Hematopoietic multipotent progenitor cell treated with erythropoietin and hydrocortisone succinate and interleukin-3 and kit ligand, for 15 days (in vitro differentiated cells): ENCODE data around the gene GALNT14.
"Not testable (repeated sequence)": the region's sequence is repeated elsewhere in the genome, so short reads cannot be mapped to it uniquely, and the experiment has no call there.

ENCODE experiments used
- DNase-seq: peaks from one replicate; pipeline ENCODE4 v3.0.0-alpha.2; 2015; ENCODE audit warnings: low spot score

Gene GALNT14

DNA sequence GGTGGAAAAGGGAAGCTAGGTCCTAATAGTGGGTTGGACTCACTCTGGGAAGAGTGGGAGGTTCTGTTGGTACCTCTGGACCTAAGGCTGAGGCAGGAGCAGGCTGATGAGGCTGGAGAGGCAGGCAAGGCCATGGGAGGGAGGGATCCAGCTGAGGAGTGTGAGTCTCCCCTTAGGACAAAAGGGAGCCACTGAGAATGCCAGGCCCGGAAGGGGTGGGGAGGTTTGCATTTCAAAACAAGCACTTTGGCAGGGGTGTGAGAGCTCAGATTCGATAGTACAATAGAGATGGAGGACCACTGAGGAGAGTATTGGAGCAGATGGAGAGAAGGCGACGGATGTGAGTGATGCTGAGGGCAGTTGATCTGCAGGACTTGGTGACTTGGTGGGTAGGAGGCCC lies 198.9 kb downstream of the GALNT14 start:
- DNase-seq, result no peak

DNA sequence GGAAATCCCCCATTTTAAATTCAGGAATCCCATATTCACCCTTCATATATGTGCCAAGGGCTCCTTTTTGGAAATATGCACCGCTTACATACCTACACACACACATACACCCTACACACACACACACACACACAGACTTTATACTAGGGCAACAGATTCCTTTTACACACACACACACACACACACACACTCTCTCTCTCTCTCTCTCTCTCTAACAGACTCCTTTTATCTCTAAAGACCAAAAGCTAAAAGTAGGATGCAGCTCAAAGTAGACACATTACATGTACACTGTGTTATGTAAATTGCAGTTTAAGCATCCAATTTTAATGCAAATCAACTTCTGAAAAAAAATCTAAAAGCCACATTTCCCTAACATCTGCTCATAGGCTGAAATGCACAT lies 200.0 kb downstream of the GALNT14 start:
- DNase-seq, result no peak

DNA sequence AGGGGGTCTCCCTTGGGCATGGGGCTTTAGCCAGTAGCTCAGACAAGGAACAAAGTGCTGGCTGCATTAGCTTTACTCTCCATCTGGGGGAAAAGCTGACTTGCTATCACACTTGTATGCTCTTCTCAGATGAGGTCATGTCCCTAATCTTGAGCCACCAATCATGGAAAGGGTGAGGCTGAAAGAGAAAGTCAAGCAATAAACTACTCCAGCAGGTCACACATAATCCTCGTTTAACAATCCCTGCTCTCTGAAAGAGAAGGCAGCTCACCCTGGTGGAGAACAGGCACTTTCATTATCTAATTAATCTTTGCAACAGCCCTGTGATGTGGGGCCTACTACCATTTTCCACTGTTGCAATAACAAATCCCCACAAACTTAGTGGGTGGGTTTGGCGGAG lies 201.3 kb downstream of the GALNT14 start:
- DNase-seq, result no peak

DNA sequence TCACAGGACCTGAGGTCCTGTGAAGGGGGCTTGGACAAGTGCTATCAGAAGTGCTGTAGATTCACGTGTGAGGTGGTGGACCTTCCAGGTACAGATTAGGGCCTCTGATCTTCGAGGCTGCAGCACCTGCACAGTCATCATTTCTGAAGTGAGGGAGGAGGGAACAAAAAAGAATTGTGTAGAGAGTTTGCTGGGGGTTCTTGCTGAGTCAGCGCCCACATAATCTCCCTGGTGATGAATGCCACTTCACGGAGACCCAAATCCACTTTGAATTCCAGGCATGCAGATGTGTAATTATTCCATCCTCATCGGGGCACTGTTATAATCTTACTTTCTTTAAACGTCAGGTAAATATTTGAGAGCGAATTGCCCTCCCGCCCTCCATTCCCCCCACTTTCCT lies 202.4 kb downstream of the GALNT14 start:
- no peak for DNase-seq

DNA sequence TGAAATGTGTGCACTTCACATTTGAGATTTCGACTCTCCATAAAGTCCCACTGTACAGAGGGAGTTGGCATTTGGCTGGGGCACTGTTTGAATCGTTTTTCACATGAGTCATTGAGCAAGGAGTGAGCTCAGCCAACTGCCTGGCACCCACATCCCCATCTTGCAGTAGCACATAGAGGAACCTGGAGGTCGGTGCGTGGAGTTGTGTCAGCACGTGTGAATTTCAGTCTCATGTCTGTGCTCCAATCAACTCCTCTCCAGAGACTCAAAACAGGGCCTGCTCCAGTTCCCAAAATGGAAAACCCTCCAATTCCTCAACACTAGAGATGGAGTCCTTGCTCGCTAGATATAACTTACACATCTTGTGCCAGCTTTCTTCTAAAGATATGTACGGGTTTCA lies 204.2 kb downstream of the GALNT14 start:
- DNase-seq, result no peak

DNA sequence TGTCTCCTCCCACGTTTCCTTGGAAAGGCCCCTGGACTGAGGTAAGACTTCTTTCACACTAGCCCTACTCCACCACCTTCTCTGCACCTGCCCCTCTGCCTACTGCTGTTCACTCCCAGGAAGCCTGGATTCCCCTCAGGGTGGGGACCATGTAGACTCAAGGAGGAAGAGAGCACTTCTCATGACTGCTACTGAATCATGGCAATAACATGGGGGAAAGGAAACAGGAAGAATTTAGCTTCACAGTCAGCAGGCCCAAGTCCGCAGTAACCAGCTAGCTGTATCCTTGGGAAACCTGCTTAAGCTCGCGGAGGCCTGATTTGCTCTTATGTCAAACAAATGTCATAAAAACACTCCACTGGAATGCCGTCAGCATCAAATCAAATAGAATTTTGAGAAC lies 204.7 kb downstream of the GALNT14 start:
- no peak for DNase-seq

DNA sequence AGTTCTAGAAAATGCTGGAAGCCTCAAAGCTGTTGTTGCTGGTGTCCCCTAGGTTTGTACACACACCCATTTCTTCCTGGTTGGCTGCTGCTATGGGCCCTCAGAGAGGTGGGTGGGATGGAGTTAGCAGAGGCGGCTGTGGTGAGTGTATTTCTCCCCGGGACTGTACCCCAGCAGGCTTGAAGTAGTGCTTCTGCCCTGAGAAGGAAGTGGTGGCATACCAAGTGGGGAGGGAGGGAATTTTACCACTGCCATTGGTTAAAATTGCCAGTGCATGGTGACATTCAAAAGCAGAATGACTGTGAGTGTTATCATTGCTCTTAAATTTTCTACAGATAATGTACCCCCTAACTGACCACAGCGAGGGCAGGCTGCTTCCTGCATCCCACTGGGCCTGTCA lies 205.4 kb downstream of the GALNT14 start:
- no peak for DNase-seq

DNA sequence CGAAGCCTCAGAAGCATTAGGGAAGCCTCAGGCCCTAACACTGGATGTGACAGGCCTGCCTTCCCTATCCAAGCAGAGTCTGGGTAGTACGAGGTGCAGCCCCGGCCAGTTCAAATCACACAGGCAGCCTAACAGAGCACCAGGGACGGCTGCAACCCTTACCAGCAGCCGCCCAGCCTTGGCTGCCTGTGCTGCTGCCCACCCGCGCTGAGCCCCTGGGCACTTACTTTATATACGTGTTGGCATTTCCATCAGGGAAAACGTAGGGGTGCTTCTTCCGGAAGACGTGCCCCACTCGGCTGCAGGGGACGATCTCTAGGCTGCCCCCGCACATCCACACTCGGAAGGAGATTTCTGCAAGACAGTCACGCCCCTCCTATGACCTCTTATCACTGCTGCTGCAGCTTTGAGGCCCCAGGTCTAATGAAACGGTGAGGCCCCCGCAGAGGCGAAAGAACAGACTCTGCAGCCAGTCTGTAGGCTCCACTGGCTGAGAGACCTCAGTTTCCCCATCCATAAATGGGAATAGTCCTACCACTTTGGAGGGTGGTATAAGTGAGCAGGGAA lies 206.3 kb downstream of the GALNT14 start:
- DNase-seq, result no peak

DNA sequence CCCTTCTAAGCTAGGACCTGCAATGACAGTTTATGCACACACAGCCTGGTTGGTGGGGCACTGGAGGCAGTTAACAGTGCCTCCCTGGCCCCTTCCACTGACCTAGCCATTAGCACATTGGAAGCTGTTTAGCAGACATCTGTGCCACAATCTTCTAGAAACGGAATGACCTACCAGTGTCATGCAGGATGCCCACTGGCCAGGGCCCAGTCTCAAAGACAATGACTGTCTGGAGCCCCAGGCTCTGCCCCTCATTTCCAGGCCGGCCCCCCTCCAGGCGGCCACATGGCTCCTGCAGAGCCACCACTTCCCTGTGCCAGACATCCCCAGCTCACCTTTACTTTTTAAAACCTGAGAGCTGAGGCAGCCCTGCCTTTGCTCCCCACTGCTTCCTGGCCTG lies 207.5 kb downstream of the GALNT14 start:
- no peak for DNase-seq

DNA sequence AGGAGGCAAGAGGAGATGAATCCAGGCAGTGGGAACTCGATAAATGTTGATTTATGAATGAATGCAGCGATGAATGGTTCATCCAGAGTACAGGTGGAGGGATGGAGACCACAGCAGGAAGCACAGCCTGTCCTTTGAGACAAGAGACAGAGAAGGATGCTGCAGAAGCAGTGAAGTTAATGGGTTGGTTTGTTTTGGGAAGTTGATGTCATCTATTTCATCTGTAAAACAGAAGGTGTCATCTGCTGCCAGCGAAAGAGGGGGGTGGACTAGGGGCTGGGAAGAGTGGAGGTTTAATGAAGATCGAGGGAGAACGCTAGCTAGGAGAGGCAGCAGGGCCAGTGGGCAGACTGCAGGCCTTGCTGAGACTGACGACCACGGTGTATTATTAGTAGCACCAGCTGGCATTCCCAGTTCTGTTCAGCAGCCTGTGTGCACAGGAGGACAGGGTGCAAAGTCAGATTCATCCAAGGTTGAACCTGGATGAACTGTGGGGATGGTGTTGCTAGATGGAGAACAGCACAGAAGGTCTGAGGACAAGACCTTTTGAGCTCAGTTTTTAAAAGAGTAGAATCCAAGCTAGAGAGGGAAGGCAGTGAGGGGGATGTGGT lies 210.7 kb downstream of the GALNT14 start:
- DNase-seq, result no peak

DNA sequence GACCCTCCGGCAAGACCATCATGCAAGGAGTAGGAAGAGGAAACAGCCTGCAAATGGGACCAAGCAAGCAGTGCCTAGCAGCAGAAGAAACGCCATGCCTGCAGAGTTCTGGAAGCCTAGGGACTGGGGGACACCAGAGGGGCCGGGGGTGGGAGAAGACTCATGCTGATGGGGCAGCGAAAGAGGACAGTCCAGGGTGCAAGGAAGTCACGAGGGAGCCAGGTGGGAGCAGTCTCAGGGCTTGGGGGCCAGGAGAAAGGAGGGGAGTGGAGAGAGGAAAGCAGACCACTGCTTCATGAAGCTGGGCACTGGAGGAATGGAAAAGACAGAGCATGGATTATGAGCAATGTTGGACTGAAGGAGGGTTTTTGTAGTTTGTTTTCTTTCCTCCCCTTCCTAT lies 211.6 kb downstream of the GALNT14 start:
- DNase-seq, result no peak

DNA sequence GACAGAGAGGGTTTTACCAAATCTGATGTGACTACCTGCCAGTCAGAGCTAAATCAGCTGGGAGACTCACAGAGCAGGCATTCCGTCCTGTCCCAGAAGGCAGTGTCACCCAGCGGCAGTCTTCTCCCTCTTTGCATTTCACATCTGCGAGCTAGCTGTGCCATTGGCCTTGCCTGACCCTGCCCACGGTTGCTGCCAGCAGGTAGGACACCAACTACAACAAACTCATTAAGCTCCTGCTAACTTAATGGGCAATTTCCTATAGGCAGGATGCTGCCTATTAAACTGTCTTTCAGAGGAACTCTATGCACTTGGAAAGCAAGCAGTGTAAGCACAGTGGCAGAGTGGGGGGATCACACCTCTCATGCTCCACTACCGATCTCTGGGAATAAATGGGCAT lies 214.6 kb downstream of the GALNT14 start:
- DNase-seq, result no peak

DNA sequence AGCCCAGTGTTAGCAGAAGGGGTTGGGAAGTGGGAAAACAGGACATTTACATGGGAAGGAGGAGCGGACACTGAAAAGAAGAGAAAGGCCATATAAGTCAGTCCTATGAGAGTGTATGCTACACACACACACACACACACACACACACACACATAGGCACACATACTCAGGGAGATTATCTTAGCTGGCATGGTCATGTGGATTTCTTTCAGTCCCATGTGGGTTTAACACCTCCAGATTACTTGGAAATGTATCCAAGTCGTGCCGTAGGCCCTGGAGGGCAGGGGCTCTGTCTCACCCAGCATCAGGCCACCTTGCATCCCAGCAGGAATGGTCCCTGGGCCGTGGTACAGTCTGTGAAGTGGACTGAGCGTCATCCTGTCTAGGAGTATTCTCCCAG lies 217.7 kb downstream of the GALNT14 start:
- DNase-seq, result no peak

DNA sequence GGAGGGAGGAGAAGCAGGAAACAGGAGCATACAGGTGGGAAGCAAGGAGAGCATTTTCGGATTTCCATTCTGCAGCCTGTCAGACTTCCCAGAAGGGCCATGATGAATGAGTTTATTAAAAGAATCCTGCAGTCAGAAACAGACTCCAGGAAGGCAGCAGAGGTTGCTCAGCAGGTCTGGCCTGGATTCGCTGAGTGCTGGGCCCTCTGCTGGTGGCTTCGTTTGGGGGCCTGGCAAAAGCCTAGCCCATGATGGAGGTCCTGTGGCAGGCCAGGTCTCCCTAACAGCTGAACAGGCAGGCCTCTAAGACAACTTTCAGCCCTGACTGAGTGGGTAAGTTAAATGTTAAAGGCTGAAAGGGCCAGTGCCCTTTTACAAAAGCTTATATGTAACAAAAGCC lies 222.8 kb downstream of the GALNT14 start:
- no peak for DNase-seq

DNA sequence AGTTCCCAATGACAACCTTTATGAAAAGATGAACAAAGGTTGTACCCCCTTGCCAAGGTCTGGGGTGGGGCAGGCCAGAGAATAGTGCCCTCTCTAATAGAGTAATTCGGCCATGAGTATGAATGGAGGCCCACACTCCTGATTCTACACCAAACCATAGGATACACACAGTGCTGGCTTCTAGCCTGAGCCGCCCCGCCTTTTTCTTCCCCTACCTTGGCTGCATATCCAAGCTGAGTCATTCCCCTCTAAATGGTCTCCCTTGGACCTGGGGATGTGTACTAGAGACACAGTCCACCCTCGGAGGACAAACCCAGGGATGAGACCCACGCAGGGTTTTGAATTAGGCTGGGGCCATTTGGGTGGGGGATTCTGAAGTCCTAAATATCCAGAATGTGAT lies 223.8 kb downstream of the GALNT14 start:
- DNase-seq, result no peak

DNA sequence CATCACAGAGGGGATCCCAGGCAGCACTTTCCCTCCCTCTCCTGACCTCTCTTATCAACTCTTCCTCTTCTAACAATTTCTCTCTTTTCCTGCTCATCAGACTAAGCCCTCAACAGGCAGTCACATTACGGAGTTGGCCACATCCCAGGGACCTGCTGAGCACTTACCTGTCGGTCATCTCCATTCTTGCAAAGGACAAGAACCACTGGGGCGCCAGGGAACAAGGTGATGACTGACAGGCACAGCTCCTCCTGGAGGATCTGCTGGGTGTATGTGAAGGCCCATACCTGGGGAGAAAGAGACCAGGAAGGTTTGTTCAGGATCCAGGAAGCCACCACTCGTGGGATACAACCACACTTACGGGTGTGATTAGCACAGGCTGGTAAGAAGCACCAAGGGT lies 226.2 kb downstream of the GALNT14 start:
- DNase-seq, result no peak

DNA sequence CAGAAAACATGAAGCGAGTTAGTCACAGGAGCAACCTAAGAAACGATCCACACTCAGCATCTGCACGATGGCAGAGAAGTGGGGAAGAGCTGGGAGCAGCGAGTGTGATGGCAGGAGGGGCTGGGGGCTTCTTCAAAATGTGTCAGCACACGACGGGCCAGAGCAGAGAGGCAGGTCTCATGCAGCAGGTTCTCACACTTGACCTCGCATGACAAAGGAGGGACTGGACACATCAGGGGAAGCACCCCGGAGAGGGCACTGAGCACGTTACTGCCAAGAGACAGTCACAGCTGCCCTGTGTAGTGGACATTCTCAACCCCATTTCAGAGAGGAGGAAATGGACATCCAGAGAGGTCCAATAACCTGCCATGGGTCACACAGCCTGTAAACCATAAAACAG lies 226.9 kb downstream of the GALNT14 start:
- DNase-seq, result no peak

DNA sequence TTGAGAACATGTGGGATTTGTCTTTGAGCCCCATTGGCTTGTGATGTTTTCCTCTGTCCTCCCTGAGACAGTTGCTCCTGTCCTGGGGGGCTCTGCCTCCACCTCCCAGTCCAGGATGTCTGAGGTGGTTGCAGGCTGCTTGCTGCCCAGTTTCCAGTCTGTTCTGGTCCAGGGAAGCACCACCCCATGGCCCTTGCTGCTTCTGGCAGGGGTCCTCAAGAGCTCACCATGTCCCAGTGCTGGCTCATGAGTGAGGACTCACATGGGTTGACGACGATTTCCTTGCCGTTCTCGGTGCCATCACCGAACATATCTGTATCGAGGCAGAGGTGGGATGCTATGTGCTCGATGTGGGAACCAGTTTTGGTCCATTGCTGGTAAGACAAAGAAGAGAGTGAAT lies 227.6 kb downstream of the GALNT14 start:
- DNase-seq, result no peak

DNA sequence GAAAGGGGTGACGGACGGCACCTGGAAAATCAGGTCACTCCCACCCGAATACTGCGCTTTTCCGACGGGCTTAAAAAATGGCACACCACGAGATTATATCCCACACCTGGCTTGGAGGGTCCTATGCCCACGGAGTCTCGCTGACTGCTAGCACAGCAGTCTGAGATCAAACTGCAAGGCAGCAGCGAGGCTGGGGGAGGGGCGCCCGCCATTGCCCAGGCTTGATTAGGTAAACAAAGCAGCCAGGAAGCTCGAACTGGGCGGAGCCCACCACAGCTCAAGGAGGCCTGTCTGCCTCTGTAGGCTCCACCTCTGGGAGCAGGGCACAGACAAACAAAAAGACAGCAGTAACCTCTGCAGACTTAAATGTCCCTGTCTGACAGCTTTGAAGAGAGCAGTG lies 233.8 kb downstream of the GALNT14 start:
- DNase-seq, result not testable (repeated sequence)

DNA sequence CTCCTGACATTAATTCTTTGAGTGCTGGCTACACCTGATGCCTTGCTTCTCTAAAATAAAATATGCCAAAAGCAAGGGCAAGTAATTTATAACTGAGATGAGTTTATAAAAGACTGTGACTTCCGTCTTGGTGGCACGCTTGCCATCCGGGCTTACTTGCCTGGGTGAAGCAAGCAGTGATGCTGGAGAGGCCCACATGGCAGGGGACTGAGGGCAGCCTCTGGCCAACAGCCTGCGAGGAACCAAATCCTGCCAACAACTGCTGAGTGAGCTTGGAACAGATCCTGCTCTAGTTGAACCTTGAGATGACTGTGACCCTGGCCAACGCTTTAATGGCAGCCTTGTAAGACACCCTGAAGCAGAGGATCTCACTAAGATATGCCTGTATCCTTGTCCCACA lies 234.9 kb downstream of the GALNT14 start:
- no peak for DNase-seq

DNA sequence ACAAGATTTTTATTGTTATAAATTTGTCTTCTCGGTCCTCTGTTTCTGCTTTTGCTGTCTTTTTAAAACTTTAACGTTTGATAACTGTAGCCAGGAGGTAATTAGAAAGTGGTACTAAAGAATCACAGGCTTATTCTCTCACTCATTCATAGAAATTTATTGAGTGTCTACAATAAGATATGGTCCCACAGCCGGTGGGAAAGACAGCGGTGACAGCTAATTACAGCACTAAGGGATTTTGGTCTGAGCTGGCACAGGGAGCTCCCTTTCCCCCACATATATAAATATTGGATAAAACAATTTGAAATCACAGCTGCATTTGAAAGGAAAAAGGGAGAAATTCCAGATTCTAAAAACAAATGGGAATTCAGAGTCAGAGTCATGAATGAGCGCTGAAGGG lies 237.9 kb downstream of the GALNT14 start:
- DNase-seq, result no peak

DNA sequence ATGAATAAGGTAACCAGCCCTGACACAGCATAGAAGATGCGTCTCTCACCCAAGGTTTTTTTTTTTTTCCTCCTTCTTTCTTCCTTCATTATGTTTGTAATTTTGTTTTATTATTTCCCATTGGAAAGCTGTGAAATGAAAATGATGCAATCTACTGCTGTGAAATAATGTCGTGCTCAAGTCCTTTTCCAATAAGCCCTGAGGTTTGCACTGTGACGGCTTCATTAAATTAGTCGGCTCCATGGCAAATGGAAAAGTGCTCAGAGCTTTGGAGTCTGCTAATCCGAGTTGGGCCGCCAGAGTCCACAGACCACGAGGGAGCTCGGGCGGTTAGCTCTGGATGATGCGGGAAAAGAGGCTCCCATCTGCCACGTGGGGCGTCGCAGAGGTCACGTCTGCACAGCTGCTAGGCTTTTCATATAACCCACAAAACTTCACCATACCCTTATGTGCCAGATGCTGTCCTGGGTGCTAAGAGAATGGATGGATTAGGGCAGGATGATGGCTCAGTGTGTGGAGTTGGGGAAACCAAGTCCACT lies 238.7 kb downstream of the GALNT14 start:
- DNase-seq, result no peak

DNA sequence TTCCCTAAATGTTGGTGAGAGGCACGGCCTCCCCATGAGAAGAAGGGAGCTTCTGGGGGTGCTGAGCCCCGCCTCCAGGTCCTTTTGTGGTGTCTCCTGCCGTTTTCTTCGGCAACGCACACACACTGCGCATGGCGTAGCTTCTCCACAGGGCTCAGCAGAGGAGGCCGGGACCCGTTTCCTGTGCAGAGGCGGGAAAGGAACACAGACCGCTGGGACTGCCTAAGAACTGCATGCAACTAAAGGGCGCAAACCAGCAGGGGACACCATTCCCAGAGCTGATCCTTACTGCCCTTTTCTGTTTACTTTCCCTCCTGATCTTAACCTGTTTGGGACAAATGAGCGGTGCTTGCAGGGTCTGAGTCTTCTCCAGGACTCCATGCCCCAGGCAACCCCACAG lies 240.7 kb downstream of the GALNT14 start:
- DNase-seq, result no peak

DNA sequence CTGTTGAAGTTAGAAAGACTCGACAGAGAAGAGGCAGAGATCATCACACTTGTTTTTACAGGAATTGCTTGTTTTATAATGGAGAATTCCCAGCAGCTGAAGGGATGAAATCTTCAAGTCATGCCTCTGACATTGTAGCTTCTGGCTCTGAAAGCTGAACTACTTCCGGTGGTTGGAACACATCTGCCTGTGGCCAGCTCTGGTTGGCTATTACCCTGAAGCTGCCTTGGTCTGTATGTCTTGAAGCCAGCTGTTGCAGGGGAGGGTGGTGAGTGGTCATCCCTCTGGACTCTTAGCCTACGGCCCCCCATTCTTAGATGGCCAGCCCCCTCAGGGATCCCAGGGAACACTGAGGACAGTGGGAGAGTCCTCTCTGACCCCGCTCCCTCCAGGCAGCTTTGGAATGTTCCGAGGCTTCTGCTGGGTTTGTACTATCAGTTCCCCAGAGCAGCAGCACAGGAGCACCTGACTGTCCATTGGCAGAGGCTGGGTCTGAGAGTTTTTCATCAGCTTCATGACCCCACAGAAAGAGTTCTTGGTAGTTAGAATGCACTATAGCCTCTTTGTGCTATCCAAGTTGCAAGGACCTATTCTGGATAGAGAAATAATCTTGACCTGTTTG lies 243.6 kb downstream of the GALNT14 start:
- no peak for DNase-seq
